Kidney epithelial cell (primary cell): ENCODE results near the gene NPTN. TPM values are rescaled to one million over a fixed set of nuclear protein-coding genes. Genes with fewer than 3 reads are reported as not detected.

Experiments
- DNase-seq: peaks from one replicate; pipeline ENCODE4 v3.0.0-alpha.2; 2010; ENCODE audit warnings: low read depth
- H3K27me3 ChIP-seq: 2 replicates; pipeline ENCODE4 v1.6.0; 2011; ENCODE audit warnings: low read length; ENCODE audit not compliant: control insufficient read depth, insufficient read depth
- H3K36me3 ChIP-seq: 2 replicates; pipeline ENCODE4 v1.5.1; 2011; ENCODE audit warnings: low read length; ENCODE audit not compliant: control insufficient read depth, insufficient read depth
- H3K4me3 ChIP-seq: 2 replicates; pipeline ENCODE4 v1.5.1; 2011; ENCODE audit warnings: low read depth, mild to moderate bottlenecking, control low read depth, low read length
- total RNA-seq: library from RNA; depleted of rRNA; stranded (reverse); fragments of >200 nt; gene quantifications from 2 replicates; pipeline ENCODE4 v1.2.3, GENCODE V29; 2015
- TF ChIP-seq, protein P1 (sequence below): IDR thresholded peaks from 2 replicates; pipeline ENCODE4 v1.5.1; 2011; ENCODE audit warnings: mild to moderate bottlenecking, moderate library complexity, low read length, control low read depth, inconsistent platforms; ENCODE audit not compliant: insufficient read depth, poor library complexity, severe bottlenecking

Gene NPTN
- total RNA-seq, 1 donor from 2014 or later = 96.5 TPM

DNA sequence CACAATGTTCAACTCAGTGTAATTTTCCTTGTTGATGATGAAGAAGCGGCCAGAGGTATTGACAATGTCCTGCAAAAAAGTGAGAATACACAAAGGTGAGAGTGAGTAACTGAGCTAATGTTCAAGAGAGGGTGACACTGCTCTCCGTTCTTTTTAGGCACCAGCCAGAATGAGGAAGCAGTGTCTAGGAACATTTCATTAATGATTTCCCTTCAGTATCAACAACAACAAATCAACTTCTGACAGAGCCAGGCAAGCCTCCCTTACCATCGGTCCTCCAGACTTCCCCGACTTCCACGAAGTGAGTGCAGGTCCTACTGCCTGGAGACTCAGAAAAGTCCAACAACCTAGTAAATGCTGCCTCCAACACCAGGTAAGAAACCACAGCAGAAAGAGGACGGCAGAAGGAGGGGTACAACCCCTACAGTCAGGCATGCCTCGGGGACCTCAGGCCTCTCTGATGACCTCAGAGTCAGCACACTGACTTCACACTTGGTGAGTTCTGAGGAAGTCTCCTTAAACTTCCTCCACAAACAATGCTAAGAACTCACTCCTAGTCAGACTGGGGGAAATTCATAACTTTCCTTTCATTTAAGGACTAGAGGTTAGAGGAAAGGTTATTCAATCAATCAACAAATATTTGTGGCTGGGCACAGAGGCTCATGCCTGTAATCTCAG, 62.7 kb downstream of the NPTN start:
- no peak overlapping the region for H3K4me3 ChIP-seq
- H3K36me3 ChIP-seq = peaks cover 1% of the 10 kb centered on the region

DNA sequence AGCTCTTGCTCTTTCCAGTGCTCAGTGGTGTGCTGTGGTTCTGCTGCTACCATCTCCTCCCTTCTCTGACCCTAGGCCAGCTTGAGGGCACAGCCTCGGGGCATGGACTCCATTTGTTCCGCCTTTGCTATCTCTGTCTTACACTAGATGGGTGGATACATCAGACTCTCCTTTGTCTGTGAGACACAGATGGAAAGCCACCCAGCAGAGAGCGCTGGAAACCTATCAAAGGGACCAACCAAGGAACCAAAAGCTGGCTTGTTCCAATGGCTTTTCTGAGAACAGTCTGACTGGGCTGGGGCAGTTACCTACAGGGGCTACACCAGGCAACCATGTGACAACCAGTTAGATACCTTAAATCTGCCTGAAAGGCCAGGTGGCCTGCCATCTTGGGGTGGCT, 63.8 kb downstream of the NPTN start:
- no peak for DNase-seq
- no peak overlapping the region for H3K4me3 ChIP-seq
- H3K27me3 ChIP-seq = no peaks in the 10 kb centered on the region
- H3K36me3 ChIP-seq = peaks cover 1% of the 10 kb centered on the region
- TF ChIP-seq, protein P1, sequence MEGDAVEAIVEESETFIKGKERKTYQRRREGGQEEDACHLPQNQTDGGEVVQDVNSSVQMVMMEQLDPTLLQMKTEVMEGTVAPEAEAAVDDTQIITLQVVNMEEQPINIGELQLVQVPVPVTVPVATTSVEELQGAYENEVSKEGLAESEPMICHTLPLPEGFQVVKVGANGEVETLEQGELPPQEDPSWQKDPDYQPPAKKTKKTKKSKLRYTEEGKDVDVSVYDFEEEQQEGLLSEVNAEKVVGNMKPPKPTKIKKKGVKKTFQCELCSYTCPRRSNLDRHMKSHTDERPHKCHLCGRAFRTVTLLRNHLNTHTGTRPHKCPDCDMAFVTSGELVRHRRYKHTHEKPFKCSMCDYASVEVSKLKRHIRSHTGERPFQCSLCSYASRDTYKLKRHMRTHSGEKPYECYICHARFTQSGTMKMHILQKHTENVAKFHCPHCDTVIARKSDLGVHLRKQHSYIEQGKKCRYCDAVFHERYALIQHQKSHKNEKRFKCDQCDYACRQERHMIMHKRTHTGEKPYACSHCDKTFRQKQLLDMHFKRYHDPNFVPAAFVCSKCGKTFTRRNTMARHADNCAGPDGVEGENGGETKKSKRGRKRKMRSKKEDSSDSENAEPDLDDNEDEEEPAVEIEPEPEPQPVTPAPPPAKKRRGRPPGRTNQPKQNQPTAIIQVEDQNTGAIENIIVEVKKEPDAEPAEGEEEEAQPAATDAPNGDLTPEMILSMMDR = no peak

More for the DNA sequence above, 62.7 kb downstream of the NPTN start:
- peak; percentile 10 for DNase-seq
- no peaks in the 10 kb centered on the region for H3K27me3 ChIP-seq
- TF ChIP-seq, protein P1 = no peak

DNA sequence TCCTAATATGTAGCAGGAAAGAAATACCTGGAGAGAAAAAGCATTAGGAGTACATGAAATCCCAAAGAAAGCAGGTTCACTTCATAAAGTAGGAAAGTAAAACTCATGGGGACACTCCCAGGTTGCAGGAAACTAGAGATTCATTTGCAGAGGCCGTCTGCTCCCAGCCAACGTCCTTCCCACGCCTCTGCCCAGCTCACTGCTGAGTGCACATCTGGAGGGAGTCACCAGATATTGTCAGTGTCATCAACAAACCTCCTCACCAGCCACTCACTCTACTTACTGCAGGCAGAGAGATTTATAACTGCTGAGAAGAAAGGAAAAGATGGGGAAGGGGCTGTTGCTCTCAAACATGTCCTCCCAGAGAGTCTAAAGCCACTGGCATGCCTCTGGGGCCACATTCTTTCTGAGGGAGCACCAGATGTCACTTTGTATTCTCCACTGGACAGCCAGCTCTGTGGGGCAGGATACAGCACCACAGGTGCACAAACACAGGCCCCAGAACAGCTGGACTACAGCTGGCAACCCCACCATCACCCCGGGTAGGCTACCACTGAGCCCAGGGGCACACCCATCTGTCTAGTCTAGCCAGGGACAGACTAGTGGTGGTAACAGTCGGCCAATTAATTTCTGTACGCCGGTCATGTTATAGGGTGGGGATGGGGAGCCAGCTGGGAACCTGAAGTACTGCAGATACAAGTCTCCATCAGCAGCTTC, 64.5 kb downstream of the NPTN start:
- no peak for DNase-seq
- Histone ChIP-seq H3K27me3 (no peaks in the 10 kb centered on the region), H3K4me3 (no peak overlapping the region), H3K36me3 (peaks cover 1% of the 10 kb centered on the region)
- TF ChIP-seq, protein P1 = no peak

GRCh38 chr15:73567020-73567419, 66.2 kb downstream of the NPTN start:
- peaks cover 1% of the 10 kb centered on the region for H3K36me3 ChIP-seq

GRCh38 chr15:73564255-73564654, 68.9 kb downstream of the NPTN start:
- TF ChIP-seq, protein P1 = peak; percentile 20
- peak; percentile 38 for DNase-seq
- Histone ChIP-seq H3K27me3 (no peaks in the 10 kb centered on the region), H3K36me3 (no peaks in the 10 kb centered on the region), H3K4me3 (no peak overlapping the region)

More at GRCh38 chr15:73567020-73567419, 66.2 kb downstream of the NPTN start:
- TF ChIP-seq, protein P1 = no peak
- no peak for DNase-seq
- H3K27me3 ChIP-seq = no peaks in the 10 kb centered on the region
- H3K4me3 ChIP-seq = no peak overlapping the region
